Measurements from ENCODE around the gene RAP1A.

Gene RAP1A

GRCh38 chr1:111719135-111719534 is 99.5 kb downstream of the RAP1A start:
- no peak for DNase-seq (ENCODE audit: low read depth, low spot score)

DNA sequence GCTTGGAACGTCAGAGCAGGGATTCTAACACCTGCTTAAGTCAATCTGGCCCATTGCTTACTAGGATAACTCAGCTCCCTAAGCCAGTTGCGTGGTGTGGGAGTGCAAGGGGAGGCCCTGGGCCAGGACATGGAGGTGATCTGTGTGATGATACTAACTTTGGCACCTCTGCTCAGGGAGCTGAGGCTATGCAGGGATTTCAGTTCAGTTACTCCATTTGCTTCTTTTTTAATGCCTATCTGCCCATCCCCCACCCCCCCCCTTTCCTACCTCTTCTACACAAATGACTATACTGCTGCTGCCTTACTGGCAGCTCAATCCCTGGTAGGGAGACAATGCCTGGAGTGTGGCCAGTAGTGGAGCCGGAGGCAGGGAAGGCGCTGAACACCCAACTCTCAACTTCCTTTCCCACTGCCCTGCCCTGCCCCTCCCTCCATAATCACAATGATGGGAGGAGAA is 100.1 kb downstream of the RAP1A start:
- DNase-seq (ENCODE audit: low read depth, low spot score) = no peak

GRCh38 chr1:111720274-111720976 is 100.8 kb downstream of the RAP1A start:
- no peak for DNase-seq (ENCODE audit: low read depth, low spot score)

DNA sequence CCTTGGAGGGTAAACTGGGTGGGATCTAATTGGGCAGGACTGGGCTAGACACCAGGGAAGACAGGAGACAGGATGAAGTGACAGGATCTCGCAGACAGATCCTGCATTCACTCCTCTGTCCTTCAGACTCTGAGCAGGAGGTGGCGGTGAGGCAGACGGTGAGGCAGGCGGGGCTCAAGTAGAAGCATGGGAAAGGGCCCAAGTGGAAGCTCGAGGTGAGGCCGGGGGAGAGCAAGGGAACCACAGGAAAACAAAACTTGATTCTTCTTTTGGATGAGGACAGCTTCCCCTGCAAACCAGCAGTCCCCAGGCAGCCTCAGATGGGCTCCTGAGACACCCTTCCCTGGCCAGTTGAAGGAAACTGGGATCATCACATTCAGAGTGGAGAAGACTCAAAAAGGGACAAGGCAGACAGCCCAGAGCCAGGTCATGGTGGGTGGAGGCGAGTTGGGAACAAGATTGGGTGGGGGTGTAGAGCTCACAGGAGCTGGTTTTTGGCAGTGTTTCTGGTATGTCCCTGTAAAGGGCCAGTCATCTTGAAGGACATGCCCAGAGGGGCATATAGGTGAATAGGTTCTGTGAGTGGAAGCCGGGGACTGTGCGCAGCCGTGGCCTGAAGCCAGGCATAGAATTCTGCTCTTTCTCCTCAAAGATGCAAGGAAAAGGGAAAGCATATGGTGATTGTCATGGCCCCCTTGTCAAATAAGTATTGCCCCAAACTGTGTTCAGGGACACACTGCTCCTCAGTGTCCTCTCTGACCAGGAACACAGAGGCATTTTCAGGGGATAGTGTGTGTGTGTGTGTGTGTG is 101.6 kb downstream of the RAP1A start:
- DNase-seq (ENCODE audit: low read depth, low spot score) = no peak

DNA sequence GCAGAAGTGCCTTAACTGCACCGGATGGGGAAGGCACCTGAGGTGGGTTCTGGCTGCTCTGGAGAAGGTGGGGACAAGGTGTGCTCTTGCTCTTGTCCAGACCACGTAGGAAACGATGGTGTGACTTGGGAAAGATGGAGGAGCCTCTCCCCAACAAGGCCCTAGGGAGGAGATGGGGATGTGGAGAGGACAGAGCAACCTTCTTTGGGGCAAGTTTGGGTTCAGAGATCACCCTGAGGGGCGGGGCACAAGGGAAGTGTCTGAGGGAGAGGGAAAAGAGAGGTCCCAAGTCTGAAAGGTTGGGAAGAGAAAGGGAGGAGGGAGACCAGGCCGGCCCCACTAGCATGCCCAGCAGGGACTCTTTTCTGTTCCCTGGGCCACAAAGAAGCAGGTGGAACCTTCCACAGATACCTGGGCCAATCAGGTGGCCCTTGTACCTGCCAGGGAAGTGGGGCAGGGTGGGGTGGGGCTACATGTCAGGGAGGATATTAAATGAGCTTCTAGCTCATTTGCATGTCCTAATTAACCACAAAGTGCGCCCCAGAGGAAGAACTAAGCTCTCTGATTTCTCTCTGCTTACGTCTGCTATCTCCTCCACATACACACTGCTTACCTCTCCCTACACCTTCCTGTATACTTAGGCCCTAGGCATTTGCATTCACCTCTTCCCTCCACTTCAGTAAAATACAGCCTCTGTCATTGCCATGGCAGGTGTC is 103.7 kb downstream of the RAP1A start:
- DNase-seq (ENCODE audit: low read depth, low spot score) = no peak

DNA sequence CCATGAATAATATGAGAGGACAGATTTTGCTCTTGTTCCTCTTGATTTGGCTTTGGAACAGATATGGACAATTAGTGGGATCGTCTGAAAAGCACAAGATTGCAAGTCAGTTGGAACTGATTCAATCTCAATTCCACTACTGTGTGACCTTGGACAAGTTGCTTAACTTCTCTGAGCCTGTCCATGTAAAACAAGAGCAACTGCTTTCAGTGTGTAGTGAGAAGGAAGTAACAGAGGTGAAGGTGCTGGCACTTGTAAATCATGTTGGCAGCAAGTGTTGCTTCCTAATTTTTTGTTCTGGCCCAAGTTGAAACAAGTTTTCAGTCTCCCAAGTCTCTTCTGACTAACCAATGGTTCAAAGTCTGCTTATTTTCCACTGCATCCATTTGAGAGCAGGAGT is 104.3 kb downstream of the RAP1A start:
- DNase-seq (ENCODE audit: low read depth, low spot score) = no peak

DNA sequence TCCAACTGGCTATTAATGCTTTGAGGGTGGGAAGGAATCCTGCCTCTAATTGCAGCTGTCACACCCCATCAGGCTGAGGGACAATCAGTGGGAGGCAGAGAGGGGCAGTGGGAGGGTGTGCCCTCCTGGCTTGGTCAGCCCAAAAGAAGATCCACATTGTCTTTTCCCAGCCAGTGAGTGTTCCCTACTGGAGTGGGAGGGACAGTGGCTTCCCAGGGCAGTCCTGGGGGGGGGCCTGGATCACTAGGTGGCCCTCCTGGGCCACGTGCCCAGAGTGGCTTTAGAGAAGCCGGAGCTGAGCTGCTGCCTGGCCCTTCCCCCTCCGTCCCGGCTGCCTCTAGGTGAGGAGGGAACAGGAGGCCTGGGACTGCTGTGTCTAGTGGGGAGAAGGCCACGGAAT is 105.6 kb downstream of the RAP1A start:
- DNase-seq (ENCODE audit: low read depth, low spot score) = peak; percentile 47

DNA sequence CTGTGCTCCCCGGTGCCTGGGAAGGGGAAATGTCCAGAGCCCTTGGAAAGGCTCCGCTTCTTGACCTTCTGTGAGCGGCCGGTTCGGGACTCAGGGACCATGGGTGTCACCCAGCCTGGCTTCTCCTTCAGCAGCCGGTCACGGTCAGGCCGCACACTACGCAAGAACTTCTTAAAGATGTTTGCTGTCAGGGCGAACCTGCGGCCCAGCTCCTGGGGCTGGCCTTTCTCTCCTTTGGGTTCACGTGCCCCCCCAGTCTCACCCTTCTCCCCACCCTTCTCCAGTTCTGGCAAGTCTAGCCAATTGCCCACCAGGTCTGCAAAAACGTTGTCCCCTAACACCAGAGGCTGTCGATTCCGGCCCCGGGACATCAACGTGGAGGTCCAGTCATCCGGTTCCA is 107.5 kb downstream of the RAP1A start:
- DNase-seq (ENCODE audit: low read depth, low spot score) = no peak

GRCh38 chr1:111729271-111729921 is 109.8 kb downstream of the RAP1A start:
- DNase-seq (ENCODE audit: low read depth, low spot score) = peak; percentile 49

DNA sequence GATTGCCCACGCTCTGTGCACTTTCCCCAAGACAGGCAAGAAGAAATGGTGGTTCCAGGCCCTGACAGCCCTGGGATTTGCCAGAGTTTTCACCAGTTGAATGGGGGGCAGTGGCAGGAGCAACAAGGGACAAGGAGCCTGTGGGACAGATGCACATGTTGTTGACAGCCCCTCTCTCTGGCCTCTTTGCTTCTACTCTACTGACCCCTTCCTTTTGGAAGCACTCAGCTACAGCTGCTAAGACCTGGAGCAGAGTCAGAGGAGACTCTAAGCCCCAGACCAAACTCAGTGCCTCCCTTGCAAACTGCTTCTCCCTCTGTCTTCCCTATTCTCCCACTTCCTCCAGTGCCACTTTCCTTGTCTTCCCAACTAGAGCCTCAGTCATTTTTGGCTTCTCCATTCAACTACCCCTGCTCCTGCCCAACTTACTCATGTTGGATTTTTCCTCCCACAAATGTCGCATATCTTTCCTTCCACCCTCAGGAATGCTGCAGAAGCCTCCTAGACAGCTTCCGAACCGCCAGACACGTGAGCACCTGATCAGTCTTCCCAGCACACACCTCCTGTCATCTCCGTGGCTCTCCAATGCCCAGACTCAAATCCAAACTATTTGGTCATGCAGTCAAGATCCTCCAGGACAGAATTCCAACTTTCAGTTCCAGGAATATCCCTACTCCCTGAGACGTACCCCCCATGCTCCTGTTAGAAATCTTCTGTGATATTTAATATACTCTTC is 110.5 kb downstream of the RAP1A start:
- no peak for DNase-seq (ENCODE audit: low read depth, low spot score)

GRCh38 chr1:111730706-111731105 is 111.1 kb downstream of the RAP1A start:
- DNase-seq (ENCODE audit: low read depth, low spot score) = no peak

GRCh38 chr1:111731956-111732355 is 112.4 kb downstream of the RAP1A start:
- no peak for DNase-seq (ENCODE audit: low read depth, low spot score)

DNA sequence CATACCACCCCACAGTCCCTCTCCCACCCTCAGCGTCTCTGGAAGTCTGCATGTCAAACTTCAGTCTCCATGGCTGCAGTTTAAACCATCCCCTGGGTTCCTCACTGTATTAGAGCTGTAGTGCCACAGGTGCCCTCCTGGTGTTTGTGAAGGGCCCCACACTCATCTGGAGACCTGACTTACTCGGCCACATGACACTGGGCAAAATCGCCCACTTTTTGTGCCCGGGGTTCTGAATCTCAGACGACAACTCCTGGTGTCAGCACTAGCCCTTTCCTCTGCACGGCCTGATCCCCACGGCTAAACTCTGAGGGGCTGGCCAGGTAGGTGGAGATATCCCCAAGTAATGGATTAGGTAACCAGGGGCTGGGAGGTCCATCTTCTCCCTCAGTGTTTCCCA is 113.1 kb downstream of the RAP1A start:
- no peak for DNase-seq (ENCODE audit: low read depth, low spot score)

- no peak for DNase-seq (ENCODE audit: low read depth, low spot score)
Measured at GRCh38 chr1:111733183-111733991, 113.8 kb downstream of the RAP1A start.

DNA sequence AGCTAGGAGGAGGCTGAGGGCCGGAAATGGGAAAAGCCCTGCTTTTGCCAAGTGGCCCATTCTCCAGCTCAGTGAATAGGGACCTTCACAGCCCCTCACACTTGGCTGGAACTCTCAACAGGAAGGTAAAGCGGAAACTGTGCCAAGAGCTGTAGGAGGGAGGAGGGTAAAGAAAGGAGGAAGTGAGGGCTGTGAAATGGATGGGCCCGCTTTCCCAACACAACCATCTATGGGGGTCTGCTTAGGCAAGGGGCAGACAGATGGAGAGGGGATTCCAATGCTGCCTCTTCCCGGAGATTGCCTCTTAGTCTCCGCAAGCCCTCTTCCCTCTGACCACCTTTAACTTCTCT is 114.4 kb downstream of the RAP1A start:
- DNase-seq (ENCODE audit: low read depth, low spot score) = no peak

DNA sequence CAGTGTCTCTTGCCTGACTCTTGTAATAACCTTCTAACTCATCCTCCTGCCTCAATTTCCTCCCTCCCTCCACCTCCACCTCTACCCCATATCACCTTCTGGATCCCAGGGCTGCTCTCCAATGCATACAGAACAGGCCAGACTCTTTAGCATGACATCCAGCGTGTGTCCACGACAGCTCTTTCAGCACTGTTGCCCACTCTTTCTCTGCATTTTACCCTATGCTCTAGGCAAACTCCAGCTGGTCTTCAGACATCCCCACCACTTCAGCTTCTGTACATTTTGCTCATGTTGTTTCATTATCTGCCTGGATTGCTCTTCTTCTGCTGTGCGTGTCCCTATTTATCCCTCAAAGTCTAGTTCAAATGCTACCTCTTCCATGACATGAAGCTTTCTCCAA is 114.8 kb downstream of the RAP1A start:
- no peak for DNase-seq (ENCODE audit: low read depth, low spot score)

- DNase-seq (ENCODE audit: low read depth, low spot score) = no peak
Measured at GRCh38 chr1:111734856-111735255, 115.3 kb downstream of the RAP1A start.

DNA sequence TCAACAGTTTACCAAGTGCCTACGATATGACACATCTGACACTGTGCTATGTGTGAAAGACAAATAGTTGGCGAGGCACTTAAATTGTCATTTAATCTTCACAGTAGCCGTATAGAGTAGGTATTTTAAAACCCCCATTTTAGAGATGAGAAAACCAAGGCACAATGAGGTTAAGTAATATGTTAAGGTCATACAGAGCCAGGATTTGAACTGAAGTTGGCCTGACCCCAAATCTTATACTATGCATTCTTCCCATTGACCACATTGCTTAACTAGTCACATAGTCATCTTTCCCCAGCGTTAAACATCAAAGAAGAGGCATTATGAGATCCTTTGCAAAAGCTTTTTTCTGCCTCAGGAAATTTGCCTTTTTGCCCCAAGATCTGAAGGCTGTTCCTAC is 115.7 kb downstream of the RAP1A start:
- no peak for DNase-seq (ENCODE audit: low read depth, low spot score)

- no peak for DNase-seq (ENCODE audit: low read depth, low spot score)
Measured at GRCh38 chr1:111735858-111736544, 116.4 kb downstream of the RAP1A start.
